ENCODE measurements around the gene FOCAD. TPM values are rescaled to one million over a fixed set of nuclear protein-coding genes. Genes with fewer than 3 reads are reported as not detected.
A peak's percentile ranks its signal among the peaks of the same experiment; 100 is the strongest.

Gene FOCAD
- total RNA-seq, 4 donors from 2014 or later: 17.6 to 27.2 (median 20.1) TPM

DNA sequence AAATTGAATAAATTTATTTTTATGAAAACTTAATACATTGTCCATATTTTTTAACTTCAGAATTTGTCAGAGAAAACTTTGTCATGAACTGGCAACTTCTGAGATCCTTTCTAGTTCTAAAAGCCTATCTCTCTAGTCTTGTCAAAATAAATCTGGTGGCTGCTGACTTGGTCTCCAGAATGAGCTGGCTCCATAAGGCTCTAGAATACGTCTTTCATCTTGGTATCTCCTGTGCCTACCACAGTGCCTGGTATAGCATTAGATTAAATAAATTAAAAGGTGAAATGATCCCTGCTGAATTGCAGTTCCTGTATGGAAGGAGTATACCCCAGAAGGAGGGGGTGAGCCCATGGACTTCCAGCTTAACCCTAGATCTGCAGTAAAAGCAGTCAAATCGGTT lies 2.6 kb upstream of the FOCAD start:
- no peaks in the 10 kb centered on the region for H3K9me3 ChIP-seq
- H3K27ac ChIP-seq (replicated peaks in 1 of 4): no peak overlapping the region
- peaks cover 14 to 36% (median 26%) of the 10 kb centered on the region in 4 donors for H3K4me1 ChIP-seq
- TF ChIP-seq POLR2A (IDR thresholded peaks at IDR 0.05; ENCODE audit: low read depth) (no peak), CTCF (IDR thresholded peaks at IDR 0.05) (no peak), POLR2AphosphoS5 (IDR thresholded peaks at IDR 0.05) (no peak), EP300 (IDR thresholded peaks at IDR 0.05) (no peak)
- 96% methylated on average over 2 of the region's 2 CpGs for WGBS
- no peak overlapping the region for H3K4me3 ChIP-seq
- DNase-seq (ENCODE audit: extremely low spot score): no peak
- H3K27me3 ChIP-seq: no peaks in the 10 kb centered on the region
- H3K36me3 ChIP-seq: no peaks in the 10 kb centered on the region
- intact Hi-C loops (cut with DNase I): loop anchor here (5.0 to 10.0 kb wide), 2 partner anchors 127 to 324 kb away; no protein-coding TSS in a partner anchor

- peak overlapping the region; percentile 77 to 94 (median 92) for H3K4me3 ChIP-seq
- TF ChIP-seq EP300 (IDR thresholded peaks at IDR 0.05) (no peak), CTCF (IDR thresholded peaks at IDR 0.05) (no peak), POLR2A (IDR thresholded peaks at IDR 0.05; ENCODE audit: low read depth) (no peak), POLR2AphosphoS5 (IDR thresholded peaks at IDR 0.05) (peak; percentile 42 to 45)
- peak; percentile 93 for DNase-seq (ENCODE audit: extremely low spot score)
- H3K9me3 ChIP-seq: no peaks in the 10 kb centered on the region
- H3K27me3 ChIP-seq: no peaks in the 10 kb centered on the region
- intact Hi-C loops (cut with DNase I): loop anchor here (2.0 to 10.0 kb wide), 3 partner anchors 61 to 326 kb away; partner anchors contain the start of gene MLLT3
- peak overlapping the region; percentile 92 to 97 (median 96) for H3K27ac ChIP-seq (replicated peaks in 1 of 4)
- H3K4me1 ChIP-seq: peaks cover 14 to 37% (median 29%) of the 10 kb centered on the region in 4 donors
- H3K36me3 ChIP-seq: no peaks in the 10 kb centered on the region
- 3% methylated on average over 24 of the region's 27 CpGs for WGBS
Measured at GRCh38 chr9:20683351-20684034, 566 bp upstream of the FOCAD start.

DNA sequence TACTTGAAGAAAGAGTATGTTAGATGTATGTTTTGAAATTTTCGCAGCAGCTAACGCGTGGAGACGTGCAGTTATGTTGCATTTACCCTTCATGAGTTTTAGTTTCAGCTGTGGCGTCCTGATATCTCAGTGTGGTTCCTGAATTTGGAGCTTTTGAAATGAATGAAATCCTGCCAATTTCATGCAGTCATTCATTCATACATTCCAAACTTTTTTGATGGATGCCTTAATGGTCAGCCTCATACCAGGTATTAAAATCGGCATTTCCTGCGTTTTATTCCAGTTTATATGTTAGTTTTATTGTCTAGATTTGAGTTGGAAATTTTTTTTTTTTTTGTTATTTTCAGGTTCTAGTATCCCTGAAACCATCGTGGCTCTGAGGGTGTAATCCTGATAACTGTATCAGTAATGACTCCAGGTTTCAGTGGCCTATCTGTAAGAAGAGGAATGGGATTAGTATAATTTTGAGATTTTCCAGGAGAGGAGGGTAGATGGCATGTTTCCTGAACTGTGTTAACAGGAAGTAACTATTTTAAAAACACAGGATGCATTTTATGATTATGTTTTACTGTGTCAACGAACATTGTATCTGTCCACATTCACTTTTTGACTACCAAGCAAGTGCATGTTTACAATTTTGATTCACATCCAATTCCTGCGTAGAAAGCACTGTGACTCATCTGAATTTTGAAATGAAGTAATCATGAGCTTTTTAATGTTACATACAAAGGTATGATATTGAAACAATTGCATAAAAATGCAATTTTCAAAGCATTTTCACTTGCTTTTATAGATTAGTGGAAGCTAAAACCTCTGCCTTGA lies 1.0 kb downstream of the FOCAD start:
- no peak for DNase-seq (ENCODE audit: extremely low spot score)
- Histone ChIP-seq H3K9me3 (no peaks in the 10 kb centered on the region), H3K27ac (replicated peaks in 1 of 4) (peak overlapping the region; percentile 92 to 97 (median 96)), H3K27me3 (no peaks in the 10 kb centered on the region), H3K4me1 (peaks cover 14 to 34% (median 27%) of the 10 kb centered on the region in 4 donors), H3K36me3 (no peaks in the 10 kb centered on the region), H3K4me3 (peak overlapping the region; percentile 77 to 94 (median 92))
- TF ChIP-seq POLR2A (IDR thresholded peaks at IDR 0.05; ENCODE audit: low read depth) (no peak), POLR2AphosphoS5 (IDR thresholded peaks at IDR 0.05) (peak in 1 of 2 donors; percentile 28)
- under 1% methylated on average over 10 of the region's 10 CpGs for WGBS
- intact Hi-C loops (cut with DNase I): loop anchor here (2.0 to 10.0 kb wide), 3 partner anchors 62 to 328 kb away; partner anchors contain the start of gene MLLT3

DNA sequence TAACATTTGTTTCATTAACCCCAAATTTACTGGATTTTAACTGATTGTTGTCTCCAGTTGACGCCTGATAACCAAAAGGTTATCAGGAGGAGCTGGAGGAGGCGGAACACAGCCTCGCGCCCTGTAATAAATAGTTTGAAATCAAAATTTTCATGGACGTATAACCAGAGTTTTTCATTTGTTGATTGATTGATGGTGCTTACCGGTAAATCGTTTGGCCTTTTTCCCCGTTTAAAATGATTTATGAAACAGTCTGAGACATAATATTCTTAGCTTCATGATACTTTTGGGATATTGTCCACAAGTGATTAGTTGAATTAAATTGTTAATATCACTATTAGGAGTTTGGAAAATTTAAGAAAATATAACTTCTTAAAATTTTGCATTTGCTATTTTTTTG lies 1.7 kb downstream of the FOCAD start:
- no peaks in the 10 kb centered on the region for H3K27me3 ChIP-seq
- peak overlapping the region; percentile 92 to 97 (median 96) for H3K27ac ChIP-seq (replicated peaks in 1 of 4)
- no peak for TF ChIP-seq POLR2A (IDR thresholded peaks at IDR 0.05; ENCODE audit: low read depth)
- TF ChIP-seq CTCF (IDR thresholded peaks at IDR 0.05): no peak
- peaks cover 14 to 34% (median 27%) of the 10 kb centered on the region in 4 donors for H3K4me1 ChIP-seq
- WGBS: 71% methylated on average over 8 of the region's 8 CpGs
- peak overlapping the region in 3 of 4 donors; percentile 77 to 94 (median 94) for H3K4me3 ChIP-seq
- H3K9me3 ChIP-seq: no peaks in the 10 kb centered on the region
- no peaks in the 10 kb centered on the region for H3K36me3 ChIP-seq
- no peak for DNase-seq (ENCODE audit: extremely low spot score)
- intact Hi-C loops (cut with DNase I): loop anchor here (2.0 to 10.0 kb wide), 2 partner anchors 63 to 131 kb away; partner anchors contain the start of gene MLLT3

DNA sequence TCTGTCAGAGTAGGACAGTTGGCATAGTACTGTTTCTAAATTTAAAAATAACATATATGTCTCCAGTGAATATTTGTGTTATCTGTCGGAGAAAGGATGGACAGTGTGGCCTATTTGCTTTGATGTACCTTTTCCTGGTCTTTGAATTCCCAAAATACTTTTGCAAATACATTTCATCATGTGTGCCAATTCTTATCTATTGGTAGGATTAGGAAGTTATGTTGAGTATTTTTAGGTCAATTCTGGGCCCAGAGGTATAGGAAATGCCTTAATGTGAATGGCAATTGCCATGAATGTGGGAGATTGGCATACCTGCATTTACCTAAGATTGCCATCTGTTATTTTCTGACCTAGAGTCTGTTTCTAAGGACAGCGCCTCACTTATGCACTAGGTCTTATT lies 5.8 kb downstream of the FOCAD start:
- intact Hi-C loops (cut with DNase I): loop anchor here (10.0 kb wide), 1 partner anchor 135 kb away; no protein-coding TSS in a partner anchor
- Histone ChIP-seq H3K27me3 (no peaks in the 10 kb centered on the region), H3K9me3 (no peaks in the 10 kb centered on the region), H3K4me3 (no peak overlapping the region), H3K4me1 (peaks cover 14 to 23% (median 21%) of the 10 kb centered on the region in 4 donors), H3K27ac (replicated peaks in 1 of 4) (no peak overlapping the region), H3K36me3 (no peaks in the 10 kb centered on the region)
- WGBS: 96% methylated on average over 2 of the region's 2 CpGs
- DNase-seq (ENCODE audit: extremely low spot score): no peak
- TF ChIP-seq EP300 (IDR thresholded peaks at IDR 0.05): no peak
- TF ChIP-seq CTCF (IDR thresholded peaks at IDR 0.05): no peak
- no peak for TF ChIP-seq POLR2AphosphoS5 (IDR thresholded peaks at IDR 0.05)
- no peak for TF ChIP-seq POLR2A (IDR thresholded peaks at IDR 0.05; ENCODE audit: low read depth)

All from esophagus muscularis mucosa (tissue), 4 donors.